ENCODE measurements around the gene CENPB. TPM values are rescaled to one million over a fixed set of nuclear protein-coding genes. Genes with fewer than 3 reads are reported as not detected.

The CENPB gene
- total RNA-seq, 1 donor from 2014 or later = 66.2 TPM

- Histone ChIP-seq H3K4me3 (ENCODE audit: low read depth, low read length) (peak overlapping the region; percentile 30), H3K36me3 (ENCODE audit: control insufficient read depth, insufficient read depth, low read length) (no peaks in the 10 kb centered on the region), H3K27me3 (ENCODE audit: control insufficient read depth, insufficient read depth, low read length) (peaks cover 20% of the 10 kb centered on the region)
- TF ChIP-seq CTCF (IDR thresholded peaks at IDR 0.05; ENCODE audit: insufficient read depth, low read length, poor library complexity, severe bottlenecking) = no peak
- DNase-seq (ENCODE audit: low read depth) = no peak
Observed at GRCh38 chr20:3777716-3778629, 8.6 kb downstream of the CENPB start.

GRCh38 chr20:3777381-3777715, 9.2 kb downstream of the CENPB start:
- Histone ChIP-seq H3K4me3 (ENCODE audit: low read depth, low read length) (peak overlapping the region; percentile 30), H3K27me3 (ENCODE audit: control insufficient read depth, insufficient read depth, low read length) (peaks cover 20% of the 10 kb centered on the region)
- no peak for TF ChIP-seq CTCF (IDR thresholded peaks at IDR 0.05; ENCODE audit: insufficient read depth, low read length, poor library complexity, severe bottlenecking)

GRCh38 chr20:3775457-3776108, 11.0 kb downstream of the CENPB start:
- H3K36me3 ChIP-seq (ENCODE audit: control insufficient read depth, insufficient read depth, low read length) = no peaks in the 10 kb centered on the region
- no peak for TF ChIP-seq CTCF (IDR thresholded peaks at IDR 0.05; ENCODE audit: insufficient read depth, low read length, poor library complexity, severe bottlenecking)
- DNase-seq (ENCODE audit: low read depth) = no peak

More at GRCh38 chr20:3777381-3777715, 9.2 kb downstream of the CENPB start:
- DNase-seq (ENCODE audit: low read depth) = no peak
- H3K36me3 ChIP-seq (ENCODE audit: control insufficient read depth, insufficient read depth, low read length) = no peaks in the 10 kb centered on the region

GRCh38 chr20:3771552-3772058, 14.9 kb downstream of the CENPB start:
- TF ChIP-seq CTCF (IDR thresholded peaks at IDR 0.05; ENCODE audit: insufficient read depth, low read length, poor library complexity, severe bottlenecking) = no peak
- DNase-seq (ENCODE audit: low read depth) = no peak
- Histone ChIP-seq H3K36me3 (ENCODE audit: control insufficient read depth, insufficient read depth, low read length) (no peaks in the 10 kb centered on the region), H3K4me3 (ENCODE audit: low read depth, low read length) (no peak overlapping the region), H3K27me3 (ENCODE audit: control insufficient read depth, insufficient read depth, low read length) (no peaks in the 10 kb centered on the region)

More at GRCh38 chr20:3775457-3776108, 11.0 kb downstream of the CENPB start:
- peaks cover 20% of the 10 kb centered on the region for H3K27me3 ChIP-seq (ENCODE audit: control insufficient read depth, insufficient read depth, low read length)
- H3K4me3 ChIP-seq (ENCODE audit: low read depth, low read length) = no peak overlapping the region

GRCh38 chr20:3768342-3769130, 18.0 kb downstream of the CENPB start:
- peak; percentile 56 for DNase-seq (ENCODE audit: low read depth)
- Histone ChIP-seq H3K36me3 (ENCODE audit: control insufficient read depth, insufficient read depth, low read length) (no peaks in the 10 kb centered on the region), H3K27me3 (ENCODE audit: control insufficient read depth, insufficient read depth, low read length) (no peaks in the 10 kb centered on the region), H3K4me3 (ENCODE audit: low read depth, low read length) (peak overlapping the region; percentile 77)
- TF ChIP-seq CTCF (IDR thresholded peaks at IDR 0.05; ENCODE audit: insufficient read depth, low read length, poor library complexity, severe bottlenecking) = peak; percentile 59
